B cell (primary cell): ENCODE measurements around the gene MAGI2. TPM values are rescaled to one million over a fixed set of nuclear protein-coding genes. Genes with fewer than 3 reads are reported as not detected.

Experiments used
- ATAC-seq: fragments of 200-7000 bp; cut with Tn5 transposase; one replicate; pipeline ENCODE4 v1.10.0; 2021; ENCODE audit warnings: low read depth, mild to moderate bottlenecking, moderate number of reproducible peaks, moderate library complexity
- CTCF ChIA-PET: fragments of 350-600 bp; sonication (Branson Sonifier 250); formaldehyde crosslinking; loops from one replicate; lab custom pipeline; 2021; ENCODE audit warnings: antibody characterized with exemption, inconsistent platforms; lab: Charles Lee
- POLR2A ChIA-PET: fragments of 350-600 bp; sonication (Branson Sonifier 250); formaldehyde crosslinking; loops from one replicate; lab custom pipeline; 2021; ENCODE audit warnings: antibody characterized with exemption; lab: Charles Lee
- DNase-seq: peaks from one replicate; pipeline ENCODE4 v3.0.0; 2013
- H2AFZ ChIP-seq: 2 replicates; pipeline ENCODE4 v1.6.1; 2012; ENCODE audit warnings: mild to moderate bottlenecking, low read depth, low read length; ENCODE audit not compliant: insufficient read depth, poor library complexity, severe bottlenecking
- H3K27ac ChIP-seq, 2 donors: 1 replicate in 1 of 2; 2 replicates in 1 of 2; pipeline ENCODE4 v1.5.1; 2012 to 2013; ENCODE audit warnings: low read length in 2 of 2, mild to moderate bottlenecking in 2 of 2, moderate library complexity in 1 of 2
- H3K27me3 ChIP-seq, 4 experiments: fragments of 200-600 bp in 1 of 4; sonication (generic) in 1 of 4; replicated peaks in 1 of 4; 1 replicate in 2 of 4; 2 replicates in 2 of 4; pipeline versions ENCODE4 v1.6.1 to v1.7.0; 2013 to 2016; ENCODE audit warnings: low read length in 3 of 4, mild to moderate bottlenecking in 2 of 4, mixed read lengths in 1 of 4, moderate library complexity in 1 of 4; ENCODE audit not compliant: insufficient read depth in 4 of 4, control insufficient read depth in 3 of 4; ENCODE audit errors: control extremely low read depth in 1 of 4
- H3K36me3 ChIP-seq, 2 experiments: replicated peaks in 1 of 2; 1 replicate in 1 of 2; 2 replicates in 1 of 2; pipeline versions ENCODE4 v1.6.1 to v1.7.1; 2013; ENCODE audit warnings: low read length in 1 of 2; ENCODE audit not compliant: insufficient read depth in 2 of 2, control insufficient read depth in 1 of 2; ENCODE audit errors: control extremely low read depth in 1 of 2, extremely low read depth in 1 of 2
- H3K4me1 ChIP-seq, 2 donors: fragments of 200-600 bp in 1 of 2; sonication (generic) in 1 of 2; 1 replicate in 1 of 2; 2 replicates in 1 of 2; pipeline versions ENCODE4 v1.5.1 to v1.6.1; 2013 to 2017; ENCODE audit warnings: low read length in 2 of 2; ENCODE audit not compliant: control insufficient read depth in 2 of 2, insufficient read depth in 2 of 2
- H3K4me2 ChIP-seq: replicated peaks from 2 replicates; pipeline ENCODE3; 2012; ENCODE audit warnings: mild to moderate bottlenecking, low read depth, low read length; ENCODE audit not compliant: poor library complexity, severe bottlenecking
- H3K4me3 ChIP-seq, 5 experiments: fragments of 200-600 bp in 1 of 5; sonication (generic) in 1 of 5; 1 replicate in 3 of 5; 2 replicates in 2 of 5; pipeline versions ENCODE4 v1.5.1 to v1.7.0; 2011 to 2016; ENCODE audit warnings: low read length in 4 of 5, mild to moderate bottlenecking in 4 of 5, low read depth in 2 of 5, control low read depth in 1 of 5, moderate library complexity in 1 of 5; ENCODE audit not compliant: insufficient read depth in 1 of 5; ENCODE audit errors: control extremely low read depth in 1 of 5, extremely low read depth in 1 of 5
- H3K79me2 ChIP-seq: fragments of 200-600 bp; sonication (generic); one replicate; pipeline ENCODE4 v1.6.0; 2016; ENCODE audit warnings: low read length; ENCODE audit not compliant: control insufficient read depth, insufficient read depth
- H3K9ac ChIP-seq: fragments of 200-600 bp; sonication (generic); 2 replicates; pipeline ENCODE4 v1.6.1; 2017; ENCODE audit warnings: mild to moderate bottlenecking, low read length, moderate library complexity
- H3K9me3 ChIP-seq, 3 donors: one replicate each; pipeline versions ENCODE4 v1.6.1 to v1.7.1; 2013; ENCODE audit warnings: low read length in 2 of 3; ENCODE audit not compliant: control insufficient read depth in 2 of 3, insufficient read depth in 1 of 3; ENCODE audit errors: control extremely low read depth in 1 of 3
- H4K20me1 ChIP-seq: 2 replicates; pipeline ENCODE4 v1.6.0; 2012; ENCODE audit warnings: mild to moderate bottlenecking, low read length; ENCODE audit not compliant: insufficient read depth, control insufficient read depth, poor library complexity, severe bottlenecking
- H3K27ac Mint-ChIP-seq: one replicate; pipeline ENCODE4 v1.8.0; 2021; ENCODE audit warnings: mixed read lengths
- H3K27me3 Mint-ChIP-seq: one replicate; pipeline ENCODE4 v1.8.0; 2021; ENCODE audit warnings: mixed read lengths
- H3K4me1 Mint-ChIP-seq: one replicate; pipeline ENCODE4 v1.8.0; 2021; ENCODE audit warnings: mixed read lengths
- H3K4me3 Mint-ChIP-seq: one replicate; pipeline ENCODE4 v1.8.0; 2021; ENCODE audit warnings: mixed read lengths
- H3K9me3 Mint-ChIP-seq: one replicate; pipeline ENCODE4 v1.8.0; 2022; ENCODE audit warnings: mixed read lengths; ENCODE audit not compliant: insufficient read depth
- CTCF ChIP-seq: fragments of 200-600 bp; IDR thresholded peaks from one replicate; pipeline ENCODE4 v1.8.0; 2022; ENCODE audit warnings: antibody characterized with exemption, mild to moderate bottlenecking
- EZH2 ChIP-seq: IDR thresholded peaks from 2 replicates; pipeline ENCODE4 v1.6.1; 2012; ENCODE audit warnings: borderline replicate concordance, low read depth, mild to moderate bottlenecking, moderate library complexity, low read length; ENCODE audit not compliant: insufficient read depth, poor library complexity, severe bottlenecking
- WGBS: methylation state at CpG from one replicate; pipeline ENCODE4 v1.1.5; 2013; ENCODE audit warnings: missing lambda C conversion rate; ENCODE audit not compliant: insufficient coverage; 5-methylcytosine and 5-hydroxymethylcytosine counted together
- intact Hi-C: fragments of 100-400 bp; cut with micrococcal nuclease; formaldehyde crosslinking; loops from one replicate; pipeline ENCODE4 v1.10.0; 2022
- polyA plus RNA-seq: library from polyadenylated mRNA; depleted of rRNA; stranded (reverse); fragments of >200 nt; gene quantifications from 2 replicates; pipeline ENCODE4 v1.2.3, GENCODE V29; 2012
- total RNA-seq, 2 donors: library from RNA; stranded (reverse); fragments of 120-200 nt in 1 of 2; gene quantifications; 1 replicate in 1 of 2; 2 replicates in 1 of 2; pipeline versions ENCODE4 v1.2.3 to v1.2.4, GENCODE V29; 2013 to 2022

The MAGI2 gene
- total and polyA plus RNA-seq, 2 donors (not counting 1 experiment from before 2014, with no cell fraction given), result 0.16 to 0.64 TPM

- H3K4me3 Mint-ChIP-seq, result no peak overlapping the region
- intact Hi-C loops, result no loop called here
- Histone ChIP-seq H2AFZ (no peak overlapping the region), H3K9ac (no peak overlapping the region), H4K20me1 (no peaks in the 10 kb centered on the region), H3K4me2 (no peak overlapping the region), H3K27me3 (no peaks in the 10 kb centered on the region), H3K4me1 (no peaks in the 10 kb centered on the region), H3K79me2 (no peaks in the 10 kb centered on the region), H3K36me3 (no peaks in the 10 kb centered on the region), H3K4me3 (no peak overlapping the region), H3K9me3 (no peaks in the 10 kb centered on the region), H3K27ac (no peak overlapping the region)
- no peak for ATAC-seq
- H3K27ac Mint-ChIP-seq, result no peak overlapping the region
- peaks cover 9% of the 10 kb centered on the region for H3K27me3 Mint-ChIP-seq
- DNase-seq, result no peak
- 97% methylated on average over 5 of the region's 6 CpGs for WGBS
- H3K9me3 Mint-ChIP-seq, result no peaks in the 10 kb centered on the region
- CTCF ChIA-PET, result no interaction called here
- no peaks in the 10 kb centered on the region for H3K4me1 Mint-ChIP-seq
- TF ChIP-seq EZH2 (no peak), CTCF (no peak)
- POLR2A ChIA-PET, result no interaction called here
Observed at GRCh38 chr7:78195281-78195680, 1258.2 kb downstream of the MAGI2 start.

DNA sequence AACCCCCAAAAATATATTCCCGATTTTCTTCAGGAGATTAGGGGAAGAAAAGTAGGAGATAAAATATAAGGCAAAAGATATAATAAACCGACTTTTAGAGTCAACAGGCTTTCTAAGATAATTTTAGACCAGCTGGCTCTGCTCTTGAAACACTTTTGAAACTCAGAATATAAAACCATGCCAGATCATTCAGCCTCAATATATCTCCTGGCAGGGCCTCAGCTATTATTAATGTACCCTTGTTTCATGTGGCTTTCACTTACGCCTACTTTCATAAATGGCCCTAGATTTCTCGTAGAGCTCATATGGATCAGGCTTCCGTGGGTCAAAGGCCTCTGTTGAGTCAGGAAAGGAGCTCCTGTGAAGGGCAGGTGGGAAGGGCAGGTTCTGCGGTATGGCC, 1258.9 kb downstream of the MAGI2 start:
- Histone ChIP-seq H3K9ac (no peak overlapping the region), H3K4me3 (no peak overlapping the region), H3K9me3 (no peaks in the 10 kb centered on the region), H2AFZ (no peak overlapping the region), H3K36me3 (no peaks in the 10 kb centered on the region), H3K27me3 (no peaks in the 10 kb centered on the region), H3K4me2 (no peak overlapping the region), H3K79me2 (no peaks in the 10 kb centered on the region), H4K20me1 (no peaks in the 10 kb centered on the region), H3K4me1 (no peaks in the 10 kb centered on the region), H3K27ac (no peak overlapping the region)
- Mint-ChIP-seq H3K4me1 (no peaks in the 10 kb centered on the region), H3K27ac (no peak overlapping the region), H3K27me3 (peaks cover 9% of the 10 kb centered on the region), H3K9me3 (no peaks in the 10 kb centered on the region), H3K4me3 (no peak overlapping the region)
- POLR2A ChIA-PET, result no interaction called here
- 94% methylated on average over 4 of the region's 6 CpGs for WGBS
- TF ChIP-seq EZH2, result no peak
- TF ChIP-seq CTCF, result no peak
- DNase-seq, result no peak
- CTCF ChIA-PET, result no interaction called here
- ATAC-seq, result no peak
- intact Hi-C loops, result no loop called here
